GM18526 (cell line): Measurements from ENCODE around the gene TECRL.

ENCODE experiments used
- POLR2A ChIP-seq: IDR thresholded peaks from 3 replicates; pipeline ENCODE4 v1.6.1; 2011; ENCODE audit not compliant: insufficient read length; ENCODE audit errors: extremely low read depth

TECRL gene

DNA sequence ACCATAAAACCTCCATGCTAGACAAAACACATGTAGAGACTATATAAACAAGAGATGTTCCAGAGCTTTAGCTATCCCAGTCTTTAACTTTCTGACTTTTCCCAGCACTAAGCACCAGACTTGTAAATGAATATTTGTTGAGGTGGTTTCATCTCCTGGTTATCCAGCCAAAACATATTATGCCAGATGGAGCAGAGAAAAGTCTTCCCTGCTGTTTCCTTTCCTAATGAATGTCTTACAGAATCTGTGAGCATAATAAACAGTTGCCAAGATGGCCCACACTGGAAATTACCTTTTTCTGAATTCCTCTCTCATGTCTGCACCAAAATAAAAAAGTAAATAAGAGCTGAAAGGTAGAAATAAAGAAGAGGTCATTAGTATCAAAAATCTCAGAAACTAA is 159.2 kb downstream of the TECRL start:
- TF ChIP-seq POLR2A = no peak

GRCh38 chr4:64248186-64248585 is 161.1 kb downstream of the TECRL start:
- TF ChIP-seq POLR2A = no peak

GRCh38 chr4:64230709-64231310 is 178.4 kb downstream of the TECRL start:
- no peak for TF ChIP-seq POLR2A
